GM10847 (cell line): Measurements from ENCODE around the gene CD37.

Source experiments
- POLR2A ChIP-seq: IDR thresholded peaks from 2 replicates; pipeline ENCODE4 v1.6.1; 2011; ENCODE audit not compliant: insufficient read length; ENCODE audit errors: extremely low read depth

The CD37 gene, protein sequence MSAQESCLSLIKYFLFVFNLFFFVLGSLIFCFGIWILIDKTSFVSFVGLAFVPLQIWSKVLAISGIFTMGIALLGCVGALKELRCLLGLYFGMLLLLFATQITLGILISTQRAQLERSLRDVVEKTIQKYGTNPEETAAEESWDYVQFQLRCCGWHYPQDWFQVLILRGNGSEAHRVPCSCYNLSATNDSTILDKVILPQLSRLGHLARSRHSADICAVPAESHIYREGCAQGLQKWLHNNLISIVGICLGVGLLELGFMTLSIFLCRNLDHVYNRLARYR

DNA sequence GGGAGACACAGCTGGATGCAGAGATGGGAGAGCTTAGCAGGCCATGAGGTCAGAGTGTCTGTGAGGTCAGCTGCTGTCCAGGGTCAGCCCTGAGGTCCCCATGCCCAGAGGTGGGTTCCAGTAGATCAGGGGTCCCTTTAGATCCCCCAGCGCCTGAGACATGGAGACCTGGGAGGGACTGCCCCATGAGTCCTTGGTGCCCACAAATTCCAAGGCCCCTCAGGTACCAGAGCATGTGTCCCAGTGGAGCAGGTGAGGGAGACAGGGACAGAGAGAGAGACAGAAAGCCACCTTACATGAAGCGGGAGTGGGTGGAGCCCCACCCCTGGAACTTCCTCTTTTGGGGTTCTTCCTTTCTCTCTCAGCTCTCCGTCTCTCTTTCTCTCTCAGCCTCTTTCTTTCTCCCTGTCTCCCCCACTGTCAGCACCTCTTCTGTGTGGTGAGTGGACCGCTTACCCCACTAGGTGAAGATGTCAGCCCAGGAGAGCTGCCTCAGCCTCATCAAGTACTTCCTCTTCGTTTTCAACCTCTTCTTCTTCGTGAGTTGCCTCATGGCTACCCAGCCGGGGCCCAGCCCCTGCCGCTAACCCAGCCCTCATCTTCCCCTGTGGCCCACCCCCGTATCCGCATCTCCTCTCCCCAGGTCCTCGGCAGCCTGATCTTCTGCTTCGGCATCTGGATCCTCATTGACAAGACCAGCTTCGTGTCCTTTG lies at the start of gene CD37:
Gene CD37, plus strand, starts transcription at position 336 of the 713 bp plus-strand sequence. Its CDS starts 135 bp downstream, at position 471.
- TF ChIP-seq POLR2A, result no peak

DNA sequence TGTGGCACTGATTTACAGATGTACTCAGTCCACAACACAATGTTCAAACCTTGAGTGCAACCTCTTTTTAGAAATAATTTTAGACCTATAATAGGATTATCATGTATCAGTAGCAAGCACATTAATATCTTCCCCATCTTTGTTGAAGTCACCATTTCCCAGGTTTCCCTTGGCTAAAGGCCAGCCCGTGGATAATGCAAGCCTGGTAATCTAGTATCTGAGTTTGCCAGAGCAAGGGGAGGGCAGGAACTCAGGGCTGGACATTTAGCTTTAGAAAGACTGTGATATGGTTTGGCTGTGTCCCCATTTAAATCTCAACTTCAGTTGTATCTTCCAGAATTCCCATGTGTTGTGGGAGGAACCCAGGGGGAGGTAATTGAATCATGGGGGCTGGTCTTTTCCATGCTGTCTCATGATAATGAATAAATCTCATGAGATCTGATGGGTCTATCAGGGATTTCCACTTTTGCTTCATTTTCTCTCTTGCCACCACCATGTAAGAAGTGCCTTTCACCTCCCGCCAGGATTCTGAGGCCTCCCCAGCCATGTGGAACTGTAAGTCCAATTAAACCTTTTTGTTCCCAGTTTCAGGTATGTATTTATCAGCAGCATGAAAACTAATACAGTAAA lies 48.0 kb upstream of the CD37 start:
- no peak for TF ChIP-seq POLR2A

DNA sequence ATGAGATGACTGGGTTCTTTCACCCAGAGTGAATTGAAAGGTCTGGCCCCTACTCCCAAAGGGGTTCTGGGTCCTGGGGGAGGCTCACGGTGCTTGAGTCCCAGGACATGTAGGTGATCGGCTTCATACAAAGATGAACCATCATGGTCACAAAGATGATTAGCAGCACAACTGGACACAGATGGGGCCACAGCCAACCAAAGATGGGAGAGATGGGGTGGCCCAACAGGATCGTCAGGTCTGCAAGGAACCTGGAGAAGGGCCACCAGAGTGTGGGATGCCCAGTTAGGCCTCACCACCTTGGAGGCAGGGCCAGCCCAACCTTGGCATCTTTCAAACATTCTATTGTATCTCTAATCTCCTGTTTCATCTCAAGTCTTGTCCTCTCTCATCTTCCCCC lies 44.7 kb upstream of the CD37 start:
- TF ChIP-seq POLR2A, result no peak

DNA sequence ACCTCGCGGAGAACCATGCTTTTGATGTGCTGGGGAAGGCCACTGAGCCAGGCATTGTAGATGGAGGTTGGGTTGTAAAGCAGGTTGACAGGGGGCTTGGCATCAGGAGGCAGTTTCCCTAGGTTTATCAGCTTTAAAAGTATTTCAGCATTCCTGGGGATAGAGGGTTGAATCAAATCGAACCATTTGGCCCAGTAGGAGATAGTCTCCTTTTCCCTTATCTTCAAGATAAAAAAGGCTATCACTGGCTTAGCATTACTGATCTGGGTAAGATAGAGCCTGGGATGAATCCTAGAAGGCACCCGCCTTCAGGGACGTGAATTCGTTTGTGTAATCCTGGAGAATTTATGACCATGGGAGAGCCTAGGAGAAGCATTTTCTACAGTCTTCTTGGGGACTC lies 40.8 kb upstream of the CD37 start:
- no peak for TF ChIP-seq POLR2A

DNA sequence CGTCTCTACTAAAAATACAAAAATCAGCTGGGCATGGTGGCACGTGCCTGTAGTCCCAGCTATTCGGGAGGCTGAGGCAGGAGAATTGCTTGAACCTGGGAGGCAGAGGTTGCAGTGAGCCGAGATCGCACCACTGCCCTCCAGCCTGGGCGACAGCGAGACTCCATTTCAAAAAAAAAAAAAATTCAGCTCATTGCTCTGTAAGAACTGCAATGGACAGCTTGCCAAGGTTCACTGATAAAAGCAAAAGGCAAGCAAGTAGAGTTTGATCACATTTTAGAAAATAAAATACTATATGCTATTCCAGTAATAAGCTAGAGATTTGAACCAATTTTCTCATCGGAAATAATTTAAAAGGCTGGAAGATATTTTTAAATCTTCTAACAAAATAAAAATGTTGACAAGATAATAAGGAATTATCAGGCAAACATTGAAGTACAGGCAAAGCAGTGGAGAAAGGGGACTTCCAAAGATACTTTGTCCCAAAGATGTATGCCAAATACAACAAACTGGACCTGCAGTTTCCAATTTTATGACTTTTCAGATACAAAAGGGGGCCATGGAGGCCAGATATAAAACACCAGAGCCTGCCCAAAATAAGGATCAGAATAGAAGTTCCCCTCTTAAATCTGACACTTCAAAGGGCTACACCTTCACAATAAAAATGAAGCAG lies 39.9 kb upstream of the CD37 start:
- no peak for TF ChIP-seq POLR2A

DNA sequence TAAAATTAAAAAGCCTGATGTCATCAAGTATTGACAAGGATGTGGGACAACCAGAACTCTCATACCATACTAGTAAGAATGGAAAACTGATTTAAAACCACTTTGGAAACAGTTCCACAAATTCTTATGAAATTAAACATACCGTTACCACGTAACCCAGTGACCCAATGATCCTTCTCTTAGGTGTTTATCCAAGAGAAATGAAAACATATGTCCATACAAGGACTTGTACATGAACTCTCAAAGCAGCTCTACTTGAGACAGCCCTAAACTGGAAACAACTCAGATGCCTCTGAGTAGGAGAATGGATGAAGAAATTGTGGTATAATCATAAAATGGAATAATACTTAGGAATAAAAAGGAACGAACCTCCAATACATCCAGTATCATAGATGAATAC lies 37.8 kb upstream of the CD37 start:
- TF ChIP-seq POLR2A, result no peak

DNA sequence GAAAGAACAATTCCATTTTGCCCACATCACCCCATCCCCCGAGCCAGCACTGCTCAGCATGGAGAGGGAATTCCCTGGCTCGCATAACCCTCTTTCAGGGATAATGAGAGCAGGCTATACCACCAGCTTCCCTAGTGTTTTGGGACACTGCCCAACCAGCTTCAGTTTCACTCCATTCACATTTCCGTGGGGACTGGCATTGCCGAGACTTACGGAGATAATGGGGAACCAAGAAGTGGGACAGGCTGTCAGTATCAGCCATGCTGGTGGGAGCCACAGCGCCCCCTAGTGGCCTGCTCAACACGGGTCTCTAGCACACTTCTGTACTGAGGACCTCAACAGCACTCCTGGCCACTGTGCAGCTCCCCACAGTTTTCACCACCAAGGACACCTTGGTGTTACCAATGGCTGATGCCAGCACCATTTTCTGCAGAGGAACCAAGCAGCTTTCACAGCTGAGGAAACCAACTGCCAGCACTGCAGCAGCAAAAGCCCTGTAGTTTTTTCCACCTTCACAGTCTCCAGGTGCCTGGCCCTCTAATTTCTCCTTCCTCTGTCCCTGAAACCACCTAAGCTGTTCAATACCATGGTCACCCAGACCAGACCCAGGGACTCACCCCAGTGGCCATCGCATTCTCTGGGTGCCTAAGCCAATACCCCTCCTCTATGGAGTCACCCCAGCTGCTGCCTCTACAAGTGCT lies 33.9 kb upstream of the CD37 start:
- no peak for TF ChIP-seq POLR2A

DNA sequence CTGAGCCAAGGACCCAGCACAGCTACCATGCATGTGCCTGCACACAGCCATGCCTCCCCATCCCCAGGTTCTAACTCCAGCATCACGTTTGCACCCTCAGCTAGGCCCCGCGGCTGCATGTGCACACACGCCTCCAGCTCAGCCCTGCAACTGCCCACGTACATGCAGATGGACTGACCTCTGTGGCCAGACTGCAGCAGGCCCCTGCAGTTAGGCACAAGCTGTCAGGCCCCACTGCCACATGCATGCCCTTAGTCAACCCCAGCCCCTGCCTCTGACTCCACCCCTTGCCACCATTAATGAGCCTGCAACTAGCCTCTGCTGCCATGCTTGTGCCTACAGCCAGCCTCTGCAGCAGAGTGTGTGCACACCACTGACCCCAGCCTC lies 33.3 kb upstream of the CD37 start:
- no peak for TF ChIP-seq POLR2A

DNA sequence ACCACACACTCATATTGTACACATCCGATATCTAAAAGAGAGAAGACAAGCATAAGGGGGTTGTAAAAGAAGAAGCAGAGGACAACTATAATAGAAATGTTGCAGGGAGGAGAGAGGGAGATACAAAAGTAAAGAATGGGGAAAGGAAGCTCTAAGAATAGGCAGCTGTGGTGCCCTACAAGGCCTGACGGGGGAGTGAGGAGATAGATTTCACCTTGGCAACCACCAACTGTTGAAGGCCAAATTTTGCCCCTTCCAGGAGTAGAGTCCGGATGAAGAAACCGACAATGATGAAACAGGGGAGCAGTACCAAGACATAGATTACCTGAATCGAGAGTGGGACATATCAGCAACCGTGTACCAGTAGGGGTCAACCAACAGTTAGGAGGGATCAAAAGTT lies 26.1 kb upstream of the CD37 start:
- no peak for TF ChIP-seq POLR2A

DNA sequence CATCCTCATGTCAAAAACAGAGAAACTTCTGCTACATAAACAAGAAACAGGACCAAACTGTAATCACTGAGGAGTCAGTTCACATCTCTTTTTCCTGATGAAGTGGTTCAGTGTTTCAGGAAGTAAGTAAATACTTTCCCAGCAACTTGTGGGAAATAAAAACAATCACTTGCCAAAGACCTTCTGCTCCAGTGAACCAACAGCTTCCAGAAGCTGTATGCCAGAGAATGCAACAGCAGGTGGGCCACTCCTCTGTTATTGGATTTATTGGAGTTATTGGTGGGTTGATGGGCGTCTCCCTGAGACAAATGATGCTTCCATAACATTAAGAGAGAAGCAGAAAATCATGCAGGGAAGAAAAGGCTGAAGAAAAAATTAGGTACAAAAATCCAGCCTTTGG lies 20.1 kb upstream of the CD37 start:
- TF ChIP-seq POLR2A, result no peak

DNA sequence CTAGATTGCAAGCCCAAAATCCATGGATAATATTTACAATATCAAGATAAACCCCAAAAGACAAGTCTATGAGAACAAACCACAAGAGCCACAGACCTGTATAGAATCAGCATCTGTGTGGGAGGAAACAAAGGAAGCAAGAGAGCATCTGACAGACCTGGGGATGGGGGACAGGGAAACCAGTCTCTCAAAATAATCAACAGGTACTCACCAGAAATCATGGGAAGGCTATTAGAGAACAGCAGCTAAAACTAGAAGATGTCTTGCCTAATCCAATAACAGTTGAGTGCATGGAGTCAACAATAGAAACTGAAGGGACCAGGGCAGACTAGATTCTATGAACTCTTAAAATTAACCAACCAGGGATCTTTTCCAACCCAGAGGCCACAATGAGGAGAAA lies 18.9 kb upstream of the CD37 start:
- no peak for TF ChIP-seq POLR2A

DNA sequence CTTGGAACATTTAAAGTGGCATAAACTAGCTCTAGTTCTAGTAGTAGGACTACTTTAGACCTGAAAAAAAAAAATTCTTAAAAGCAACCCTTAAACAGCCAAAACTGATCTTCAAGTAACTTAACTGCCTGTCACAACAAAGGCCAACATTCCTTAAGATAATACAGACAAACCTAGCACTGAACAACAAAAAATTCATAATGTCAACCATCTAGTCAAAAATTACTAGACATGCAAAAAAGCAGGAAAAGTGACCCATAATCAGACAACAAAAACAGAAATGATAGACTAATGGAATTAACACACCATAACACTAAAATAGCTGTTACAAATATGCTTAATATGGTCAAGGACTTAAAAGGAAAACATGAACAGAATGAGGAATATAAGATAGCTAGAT lies 16.9 kb upstream of the CD37 start:
- no peak for TF ChIP-seq POLR2A

DNA sequence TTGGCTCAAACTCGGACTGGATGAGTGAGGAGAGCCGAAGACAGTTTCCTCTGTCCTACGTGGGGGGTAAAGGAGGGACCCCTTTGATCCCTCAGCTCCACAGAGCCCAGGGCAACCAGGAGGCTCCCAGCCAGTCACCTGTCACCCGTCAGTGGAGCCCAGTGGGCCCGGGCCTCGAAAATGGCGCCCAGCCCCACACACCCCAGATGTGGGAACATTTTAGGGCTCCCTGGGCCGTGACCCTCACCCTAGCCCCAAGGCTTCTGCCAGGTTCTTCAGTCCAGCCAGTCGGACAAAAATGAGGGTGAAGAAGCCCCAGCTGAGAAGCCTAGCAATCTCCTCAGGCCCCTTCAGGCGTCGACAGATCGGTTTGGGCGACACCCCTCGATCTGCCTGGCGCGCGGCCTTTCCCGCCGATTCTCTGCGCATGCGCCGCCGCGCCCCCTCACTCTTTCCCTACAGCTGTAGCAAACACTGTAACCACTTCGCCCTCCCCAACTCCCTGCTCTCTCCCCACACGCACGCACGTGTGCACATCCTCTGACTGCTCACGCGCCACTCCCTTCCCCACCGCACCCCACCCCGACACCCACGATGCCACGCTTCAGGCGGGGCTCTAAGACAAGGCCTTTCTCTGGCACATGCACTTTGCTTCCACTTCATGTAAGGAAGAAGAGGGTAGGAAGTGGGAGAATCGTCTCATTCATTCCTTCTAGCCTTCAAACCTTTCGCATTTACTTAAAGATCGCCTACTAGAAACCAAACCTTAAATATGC lies 10.2 kb upstream of the CD37 start, which contains the start of gene SLC6A16:
Gene SLC6A16, minus strand, starts transcription at position 391 of the 776 bp plus-strand sequence. CDS start 13,844 bp downstream, outside the sequence.
- TF ChIP-seq POLR2A, result no peak

DNA sequence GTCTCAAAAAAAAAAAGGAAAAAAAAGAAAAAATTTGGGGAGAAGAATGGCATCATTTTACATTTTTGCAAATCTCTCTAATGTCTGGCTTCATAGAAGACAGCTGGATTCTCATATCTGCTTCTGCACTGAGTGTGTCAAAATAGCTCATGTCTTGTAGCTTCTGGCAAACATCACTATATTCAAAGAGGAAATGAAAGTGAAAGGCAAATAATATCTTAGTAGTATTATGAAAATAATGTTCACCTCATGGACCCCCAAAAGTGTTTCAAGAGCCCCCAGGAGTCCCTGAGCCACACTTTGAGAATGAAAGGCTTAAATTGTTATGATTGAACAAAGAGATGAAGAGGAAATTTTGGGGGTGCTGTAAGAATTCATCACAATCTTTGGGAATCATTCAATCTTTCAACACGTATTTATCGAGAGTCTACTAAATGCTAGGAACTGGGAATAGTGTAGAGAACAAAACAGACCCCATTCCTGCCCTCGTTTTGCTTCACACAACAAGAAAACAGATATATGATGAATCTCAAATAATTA lies 9.0 kb upstream of the CD37 start:
- TF ChIP-seq POLR2A, result no peak
